ENCODE measurements around the gene GPR18.
"Not testable (repeated sequence)": the region's sequence is repeated elsewhere in the genome, so short reads cannot be mapped to it uniquely, and the experiment has no call there.

GPR18 gene

DNA sequence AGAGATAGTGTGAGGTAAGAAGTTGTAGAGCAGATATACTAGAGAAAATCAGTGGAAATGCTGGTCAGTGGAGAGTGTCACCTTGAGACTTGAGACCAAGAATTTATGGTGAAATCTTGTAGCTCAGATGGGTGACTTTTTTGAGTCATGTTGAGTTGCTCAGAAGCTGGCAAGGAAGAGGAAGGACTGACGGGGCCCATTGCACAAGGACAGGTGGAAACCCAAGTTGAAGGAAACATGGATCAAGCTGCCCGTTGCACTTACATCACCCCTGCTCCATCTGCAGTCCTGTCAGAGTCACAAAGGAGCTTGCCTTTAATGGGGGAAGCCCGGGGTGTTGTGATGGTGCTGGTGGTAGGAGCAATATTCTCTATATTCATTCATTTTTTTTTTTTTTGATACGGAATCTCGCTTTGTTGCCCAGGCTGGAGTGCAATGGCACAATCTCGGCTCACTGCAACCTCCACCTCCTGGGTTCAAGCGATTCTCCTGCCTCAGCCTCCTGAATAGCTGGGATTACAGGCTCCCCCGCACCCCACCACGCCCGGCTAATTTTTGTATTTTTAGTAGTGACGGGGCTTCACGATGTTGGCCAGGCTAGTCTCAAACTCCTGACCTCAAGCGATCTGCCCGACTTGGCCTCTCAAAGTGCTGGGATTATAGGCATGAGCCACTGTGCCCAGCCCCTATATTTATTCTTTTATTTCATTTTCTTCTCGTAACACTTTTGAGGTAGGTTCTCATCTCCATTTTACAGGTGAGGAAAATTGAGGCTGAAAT lies 30.1 kb downstream of the GPR18 start:
- peak in 1 of 14 donors; percentile 3 for DNase-seq

DNA sequence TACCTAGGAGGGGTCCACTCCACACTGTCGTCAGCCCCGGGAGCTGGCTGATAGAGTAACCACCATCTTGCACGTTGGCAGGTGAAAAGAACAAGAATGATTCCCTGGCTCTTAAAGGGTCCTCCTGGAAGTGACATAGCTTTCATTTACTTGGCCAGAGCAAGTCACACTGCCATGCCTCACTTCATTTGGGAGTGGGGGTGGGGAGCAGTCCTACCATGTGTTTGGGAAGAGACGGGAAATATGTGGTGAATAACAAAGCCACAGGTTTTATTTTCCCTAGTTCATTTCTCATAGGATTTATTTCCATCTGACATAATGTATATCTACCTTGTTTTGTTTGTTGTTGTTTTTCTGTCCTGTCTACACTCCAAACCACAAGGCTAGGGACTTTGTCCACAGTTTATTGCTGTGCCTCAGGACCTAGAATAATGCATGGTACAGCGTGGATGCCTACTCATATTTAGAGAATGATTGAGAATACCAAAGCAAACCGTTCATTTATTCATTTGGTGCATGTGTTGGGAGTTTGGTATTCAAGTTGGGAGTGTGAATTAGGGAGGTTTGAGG lies 30.8 kb downstream of the GPR18 start:
- no peak for DNase-seq

DNA sequence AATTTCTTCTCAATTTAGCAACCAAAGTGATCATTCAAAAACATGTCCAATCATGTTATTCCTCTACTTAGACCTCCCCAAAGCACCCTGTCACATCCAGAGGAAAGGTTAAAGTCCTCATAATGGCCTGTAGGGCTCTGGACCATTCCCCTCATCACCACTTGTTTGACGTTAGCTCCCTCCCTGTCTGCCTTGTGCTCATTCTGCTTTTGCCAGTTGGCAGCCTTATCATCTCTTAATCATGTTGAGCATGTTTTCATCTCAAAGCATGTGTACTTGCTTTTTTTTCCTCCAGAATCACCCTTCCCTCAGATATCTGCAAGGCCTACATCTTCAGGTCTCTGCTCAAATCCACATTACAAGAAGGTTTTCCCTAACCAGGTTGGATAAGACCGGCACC lies 31.7 kb downstream of the GPR18 start:
- DNase-seq: no peak

DNA sequence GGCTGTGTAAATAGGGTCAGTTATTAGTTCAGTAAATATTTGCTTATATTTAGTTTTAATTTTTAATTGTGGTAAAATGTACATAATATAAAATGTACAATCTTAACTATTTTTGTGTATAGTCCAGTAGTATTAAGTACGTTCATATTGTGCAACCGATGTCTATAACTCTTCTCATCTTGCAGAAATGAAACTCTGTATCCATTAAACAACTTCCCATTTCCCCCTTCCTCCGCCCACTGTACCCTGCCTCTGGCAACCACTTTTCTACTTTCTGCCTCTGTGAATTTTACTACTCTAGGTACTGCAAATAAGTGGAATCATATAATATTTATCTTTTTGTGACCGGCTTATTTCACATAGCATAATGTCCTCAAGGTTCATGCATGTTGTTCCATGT lies 33.1 kb downstream of the GPR18 start:
- DNase-seq: no peak

DNA sequence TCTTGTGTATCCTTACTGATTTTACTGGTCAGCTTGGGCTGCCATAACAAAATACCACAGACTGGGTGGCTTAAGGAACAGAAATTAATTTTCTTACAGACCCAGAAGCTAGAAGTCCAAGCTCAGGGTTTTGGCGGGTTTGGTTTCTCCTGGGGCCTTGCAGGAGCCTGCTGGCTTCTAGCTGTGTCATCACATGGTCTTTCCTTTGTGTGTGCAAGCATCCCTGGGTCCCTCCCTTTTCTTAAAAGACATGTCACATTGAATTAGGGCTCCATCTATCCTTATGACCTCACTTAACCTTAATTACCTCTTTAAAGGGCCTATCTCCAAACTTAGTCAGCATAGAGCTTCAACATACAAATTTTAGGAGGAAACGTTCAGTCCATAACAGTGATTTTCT lies 34.2 kb downstream of the GPR18 start:
- DNase-seq: no peak

DNA sequence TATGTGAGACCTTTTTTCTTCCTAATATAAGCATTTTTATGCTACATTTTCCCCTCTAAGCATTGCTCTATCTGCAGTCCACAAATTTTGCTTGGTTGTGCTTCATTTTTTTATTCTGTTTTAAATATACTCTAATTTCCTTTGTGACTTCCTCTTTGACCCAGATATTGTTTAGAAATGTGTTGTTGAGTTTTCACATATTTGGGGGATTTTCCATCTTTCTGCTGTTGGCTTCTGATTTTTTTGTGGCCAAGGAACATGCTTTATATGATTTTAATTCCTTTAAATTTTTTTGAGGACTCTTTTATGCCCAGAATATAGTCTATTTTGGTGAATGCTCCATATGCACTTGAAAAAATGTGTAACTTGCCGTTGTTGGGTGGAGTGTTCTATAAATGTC lies 34.6 kb downstream of the GPR18 start:
- no peak for DNase-seq

DNA sequence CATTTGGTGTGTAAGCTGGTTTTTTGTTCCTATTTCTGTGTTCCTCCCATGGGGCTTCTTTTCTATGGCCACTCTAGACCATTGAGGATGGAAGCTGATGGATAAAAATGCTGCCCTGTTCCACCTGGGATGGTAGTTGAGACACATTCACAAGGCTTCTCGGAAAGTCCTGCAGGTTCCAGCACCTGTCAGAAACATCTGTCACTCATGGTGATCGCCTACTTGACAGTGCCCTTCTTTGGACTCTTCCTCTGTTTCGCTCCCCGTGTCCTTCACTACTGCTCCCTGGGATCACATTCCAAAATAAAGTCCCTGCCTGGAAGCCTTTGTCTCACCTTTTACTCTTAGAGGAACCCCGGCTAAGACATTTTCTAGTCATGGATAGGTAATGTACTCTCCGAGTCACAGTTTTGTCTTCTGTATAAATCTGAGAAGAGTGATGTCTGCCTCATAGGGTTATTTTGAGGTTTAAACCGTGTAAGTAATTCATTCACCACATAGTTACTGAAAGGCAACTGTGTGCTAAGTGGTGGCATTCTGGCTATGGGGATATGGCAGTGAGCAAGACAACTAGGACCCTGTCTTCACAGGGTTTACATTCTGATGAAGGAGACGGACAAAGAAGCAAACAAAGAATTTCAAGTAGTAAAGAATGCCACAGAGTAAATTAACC lies 36.5 kb downstream of the GPR18 start:
- no peak for DNase-seq

DNA sequence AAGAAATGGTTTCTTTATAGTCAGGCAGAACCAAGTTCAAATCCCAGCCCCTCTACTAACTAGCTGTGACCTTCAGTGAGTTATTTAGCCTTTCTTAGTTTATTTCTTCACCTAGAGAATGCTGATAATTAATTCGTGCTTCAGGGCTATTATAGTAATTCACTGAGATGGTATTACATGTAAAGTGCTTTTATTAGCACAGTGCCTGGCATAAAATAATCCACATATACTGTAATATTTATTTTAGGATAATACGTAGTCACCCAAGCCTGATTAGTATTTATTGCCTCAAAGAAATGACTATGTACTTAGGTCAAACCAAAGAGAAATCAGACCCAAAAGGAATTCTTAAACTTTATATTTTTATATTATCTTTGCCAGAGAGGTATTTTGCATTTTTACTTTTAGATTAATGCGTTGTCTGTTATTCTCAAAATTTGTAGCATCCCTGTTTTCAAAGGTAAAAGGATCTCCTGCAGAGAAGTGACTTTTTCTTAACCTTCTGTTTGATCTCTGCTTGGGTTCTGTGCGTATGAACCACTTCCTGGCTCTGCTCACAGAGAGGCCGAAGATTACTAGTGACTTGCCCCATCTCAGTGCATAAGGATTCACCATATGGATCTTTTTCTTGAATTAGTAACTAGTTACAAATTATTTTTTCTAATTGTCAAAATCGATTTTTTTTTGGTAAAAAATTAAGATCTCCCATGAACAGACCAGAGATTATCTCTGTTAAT lies 37.8 kb downstream of the GPR18 start:
- DNase-seq: no peak

DNA sequence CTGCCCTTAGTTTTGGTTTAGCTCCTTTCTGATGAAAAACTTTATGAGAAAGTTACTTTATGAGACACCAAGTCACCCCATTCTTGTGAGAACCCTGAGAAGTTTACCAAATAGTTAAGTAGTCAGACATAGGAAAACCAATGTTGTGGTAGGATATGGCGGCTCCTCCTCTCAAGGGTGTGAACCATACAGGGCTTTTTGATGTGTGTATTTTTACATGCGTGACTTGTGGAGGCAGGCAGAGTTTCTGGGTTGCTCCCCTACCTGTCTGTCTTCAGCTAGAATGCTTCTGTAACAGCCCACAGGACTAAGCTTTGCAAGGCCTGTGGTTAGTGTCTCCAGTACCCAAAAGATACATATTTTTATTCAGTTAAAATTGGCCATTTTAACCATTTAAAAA lies 39.2 kb downstream of the GPR18 start:
- no peak for DNase-seq

DNA sequence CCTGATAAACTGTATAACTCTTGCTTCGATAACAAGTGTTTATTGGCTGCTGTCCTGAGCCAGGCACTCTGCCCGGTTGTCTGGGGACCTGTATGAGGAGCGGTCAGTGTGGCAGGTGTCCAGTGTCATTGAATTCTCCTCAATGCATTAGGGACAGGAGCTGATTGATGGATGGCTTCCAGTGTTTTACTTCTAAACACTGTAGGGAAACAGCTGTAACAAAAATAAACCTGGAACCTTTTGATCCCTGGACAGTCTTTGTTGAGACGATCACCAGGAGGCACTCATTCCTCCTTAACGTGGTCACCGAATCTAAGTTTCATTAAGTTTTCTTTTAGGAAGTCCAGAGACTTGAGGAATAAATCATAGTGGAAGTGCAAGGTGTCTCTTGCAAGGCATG lies 39.6 kb downstream of the GPR18 start:
- peak in 5 of 14 donors; percentile 17 to 50 (median 29) for DNase-seq

DNA sequence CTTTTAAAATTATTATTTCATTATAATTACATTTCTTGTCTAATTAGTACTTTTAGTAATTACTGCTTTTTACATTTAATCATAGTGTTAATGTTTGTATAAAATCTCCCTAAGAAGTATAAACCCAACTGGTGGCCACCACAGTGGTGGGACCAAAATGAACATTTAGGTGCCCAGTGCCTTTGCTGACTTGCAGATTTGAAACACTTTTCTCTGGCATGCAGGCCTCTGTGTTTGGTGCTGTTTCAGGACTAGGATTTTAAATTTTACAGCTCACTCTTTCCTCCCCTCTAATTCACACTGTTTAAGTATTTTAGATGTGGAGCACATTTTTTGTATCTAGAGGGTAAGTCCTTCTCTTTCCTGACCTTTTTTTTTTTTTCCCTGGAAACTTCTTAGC lies 40.1 kb downstream of the GPR18 start:
- DNase-seq: no peak

DNA sequence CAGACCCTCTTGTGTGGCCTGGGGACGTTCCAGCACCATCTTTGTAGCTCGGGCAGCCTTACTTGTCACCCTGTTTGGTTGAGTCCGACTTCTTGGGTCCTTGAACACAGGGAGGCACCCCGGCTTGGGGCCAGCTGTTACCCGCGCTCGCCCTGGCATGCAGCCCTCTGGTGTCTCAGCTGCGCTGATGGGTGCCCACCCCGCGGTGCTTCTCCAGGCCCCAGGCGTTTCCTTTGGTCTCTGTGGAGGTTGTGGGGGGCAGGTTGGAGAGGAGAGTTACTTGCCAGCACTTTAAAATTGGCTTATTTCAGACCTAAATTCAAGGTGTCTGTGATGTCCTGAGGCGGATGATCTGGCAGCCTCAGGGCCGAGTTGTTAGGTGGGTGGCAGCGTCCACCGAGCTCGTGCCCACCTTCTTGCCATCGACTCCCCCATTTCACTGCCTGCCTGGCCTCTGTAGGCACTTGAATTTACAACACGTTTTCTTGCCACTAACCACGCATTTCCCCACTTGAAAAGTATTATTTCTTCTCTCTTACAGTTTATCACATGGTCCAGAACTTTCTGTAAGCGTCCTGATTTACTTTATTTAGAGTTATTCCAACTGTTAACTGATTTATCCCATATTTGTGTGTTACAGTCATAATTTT lies 40.6 kb downstream of the GPR18 start:
- DNase-seq: peak in 1 of 14 donors; percentile 29

DNA sequence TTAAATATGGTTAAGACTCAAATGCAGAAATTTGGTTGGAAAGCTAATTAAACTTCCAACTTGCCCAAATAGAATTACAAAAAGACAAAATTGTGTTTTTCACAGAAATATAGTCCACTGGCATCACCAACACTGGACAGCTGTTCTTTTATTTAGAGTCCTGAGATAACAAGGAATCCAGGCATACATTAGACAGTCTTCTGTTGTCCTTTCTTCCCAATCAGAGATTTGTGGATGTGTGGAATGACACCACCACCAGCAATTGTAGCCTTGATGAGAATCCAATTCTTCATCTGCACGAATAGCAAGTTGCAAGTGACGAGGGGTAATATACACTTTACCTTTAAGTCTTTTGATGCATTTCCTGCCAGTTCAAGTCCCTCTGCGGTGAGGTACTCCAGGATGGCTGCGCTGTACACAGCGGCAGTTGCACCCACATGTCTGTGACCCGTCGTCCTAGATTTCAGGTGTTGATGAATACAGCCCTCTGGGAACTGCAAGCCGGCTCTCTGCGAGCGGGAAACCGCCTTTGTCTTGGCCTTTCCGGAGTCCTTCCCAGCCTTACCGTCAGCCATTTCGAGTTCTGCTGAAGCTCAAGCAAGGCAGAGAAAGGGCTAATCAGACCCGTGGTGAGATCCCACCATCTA lies 42.9 kb downstream of the GPR18 start:
- peak in 2 of 14 donors; percentile 8 to 75 for DNase-seq

DNA sequence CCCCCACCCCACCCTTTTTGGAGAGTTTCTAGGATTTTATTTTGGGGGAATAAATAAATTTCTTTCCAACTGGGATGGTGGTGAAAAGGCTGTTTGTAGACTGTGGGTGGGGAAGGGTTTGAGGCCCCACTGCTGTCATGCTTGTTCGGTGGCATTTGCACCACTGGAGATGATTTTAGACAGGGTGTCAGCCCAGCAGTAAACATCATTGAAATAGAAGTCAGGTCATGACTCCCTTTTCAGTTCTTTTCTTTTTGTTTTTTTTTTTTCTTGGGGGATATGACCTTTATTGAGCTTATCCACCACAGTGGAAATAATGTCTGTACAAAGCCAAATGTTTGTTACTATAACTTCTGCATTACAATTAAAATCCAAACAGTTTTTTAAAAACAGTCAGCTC lies 43.4 kb downstream of the GPR18 start:
- no peak for DNase-seq

DNA sequence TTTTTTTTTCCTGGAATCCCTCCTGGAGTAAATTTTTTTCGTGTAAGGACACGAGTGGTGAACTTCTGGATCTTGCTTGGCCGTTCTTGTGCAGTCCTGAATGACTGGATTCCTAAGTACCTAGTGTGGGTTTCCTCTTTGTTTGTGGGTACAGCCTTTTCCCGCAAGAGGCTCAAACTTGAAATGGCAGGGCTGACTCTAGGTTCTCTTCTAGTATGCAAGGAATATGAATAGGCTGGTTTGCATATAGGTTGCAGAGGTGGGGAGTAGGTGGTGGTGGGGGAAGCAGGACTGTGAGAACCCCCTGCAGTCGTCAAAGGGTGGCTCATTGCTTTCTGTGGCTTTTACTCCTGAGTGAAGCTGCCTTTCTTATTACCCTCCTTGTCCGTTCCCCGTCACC lies 43.9 kb downstream of the GPR18 start:
- DNase-seq: peak in 1 of 14 donors; percentile 20

DNA sequence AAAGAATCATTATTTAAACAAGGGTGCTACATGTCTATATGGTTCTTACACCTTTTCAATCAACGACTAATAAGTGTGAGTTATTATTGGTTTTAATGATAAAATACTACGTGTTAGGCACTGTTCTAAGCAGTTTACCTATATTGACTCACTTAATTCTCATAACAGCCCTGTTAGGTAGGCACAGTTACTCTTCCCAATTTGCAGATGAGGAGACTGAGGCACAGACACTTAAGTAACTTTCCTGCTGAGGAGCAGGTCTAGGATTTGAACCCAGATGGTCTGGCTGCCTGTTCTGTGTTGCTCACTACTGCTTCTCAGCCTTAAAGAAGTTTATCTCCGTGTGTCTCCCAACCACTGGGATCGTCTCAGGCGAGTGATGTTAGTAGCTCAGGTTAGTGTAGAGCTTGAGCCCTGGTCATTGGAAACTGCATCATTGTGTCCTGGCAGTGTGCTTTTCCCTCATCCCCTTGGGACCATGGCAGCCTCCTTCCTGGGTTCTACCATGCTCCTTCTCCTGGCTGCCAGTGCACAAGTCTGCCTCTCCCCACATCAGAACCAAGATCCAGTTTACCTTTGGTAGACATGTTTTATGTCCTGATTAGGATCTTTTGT lies 46.7 kb downstream of the GPR18 start:
- DNase-seq: no peak

DNA sequence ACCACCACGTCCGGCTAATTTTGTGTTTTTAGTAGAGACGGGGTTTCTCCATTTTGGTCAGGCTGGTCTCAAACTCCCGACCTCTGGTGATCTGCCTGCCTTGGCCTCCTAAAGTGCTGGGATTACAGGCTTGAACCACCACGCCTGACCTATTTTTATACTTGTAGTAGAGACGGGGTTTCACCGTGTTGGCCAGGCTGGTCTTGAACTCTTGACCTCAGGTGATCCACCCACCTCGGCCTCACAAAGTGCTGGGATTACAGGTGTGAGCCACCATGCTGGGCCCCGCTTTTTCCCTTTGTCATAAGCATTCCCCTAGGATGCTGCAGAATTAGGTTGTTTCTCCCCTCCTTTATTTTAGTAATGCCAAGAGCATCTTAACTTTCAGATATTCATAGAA lies 47.6 kb downstream of the GPR18 start:
- DNase-seq: not testable (repeated sequence)

DNA sequence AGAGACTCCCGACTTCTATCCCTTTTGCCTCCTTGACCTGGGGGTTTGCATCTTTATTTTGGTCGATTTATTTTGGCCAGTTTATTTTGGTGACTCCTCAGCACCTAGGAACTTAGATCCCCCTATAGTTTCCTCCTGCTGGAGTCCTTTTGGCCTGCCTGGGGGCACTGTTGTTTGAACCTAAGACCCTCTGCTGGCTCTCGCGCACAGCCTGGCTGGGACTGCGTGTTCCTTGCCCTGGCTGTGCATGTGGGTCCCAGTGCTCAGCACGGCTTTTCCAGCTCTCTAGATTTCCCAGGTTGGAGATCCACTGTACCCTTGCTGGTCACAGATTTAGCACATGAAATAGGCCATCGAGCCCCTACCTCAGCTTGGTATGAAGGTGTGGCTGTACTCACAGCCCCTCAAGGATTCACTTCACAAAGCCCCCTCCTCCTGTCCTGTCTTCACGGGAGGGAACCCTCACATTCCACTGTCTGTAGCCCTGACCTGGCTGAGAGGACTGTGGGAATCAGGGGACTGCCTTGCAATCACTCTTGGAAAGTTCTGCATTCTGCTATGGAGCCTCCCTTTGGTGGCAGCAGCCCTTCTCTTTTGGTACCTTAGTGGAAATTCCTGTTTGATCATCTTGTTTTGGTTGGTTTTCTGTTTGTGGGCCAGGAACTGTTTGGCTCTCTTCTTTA lies 49.2 kb downstream of the GPR18 start:
- DNase-seq: no peak

DNA sequence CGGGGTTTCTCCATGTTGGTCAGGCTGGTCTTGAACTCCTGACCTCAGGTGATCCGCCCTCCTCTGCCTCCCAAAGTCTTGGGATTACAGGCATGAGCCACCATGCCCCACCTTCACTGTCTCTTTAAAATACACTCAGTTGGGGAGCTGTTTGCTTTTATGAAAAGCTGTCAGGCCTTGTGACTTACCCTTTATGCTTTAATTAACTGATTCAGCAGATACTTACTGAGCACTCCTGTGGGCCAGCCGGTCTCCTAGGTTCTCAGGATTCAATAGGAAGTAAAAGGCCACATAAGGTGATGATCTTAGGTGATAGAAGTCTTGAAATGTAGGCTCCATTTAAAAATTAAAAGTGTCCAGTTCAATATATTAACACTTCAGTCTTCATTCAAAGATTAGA lies 50.0 kb downstream of the GPR18 start:
- no peak for DNase-seq

DNA sequence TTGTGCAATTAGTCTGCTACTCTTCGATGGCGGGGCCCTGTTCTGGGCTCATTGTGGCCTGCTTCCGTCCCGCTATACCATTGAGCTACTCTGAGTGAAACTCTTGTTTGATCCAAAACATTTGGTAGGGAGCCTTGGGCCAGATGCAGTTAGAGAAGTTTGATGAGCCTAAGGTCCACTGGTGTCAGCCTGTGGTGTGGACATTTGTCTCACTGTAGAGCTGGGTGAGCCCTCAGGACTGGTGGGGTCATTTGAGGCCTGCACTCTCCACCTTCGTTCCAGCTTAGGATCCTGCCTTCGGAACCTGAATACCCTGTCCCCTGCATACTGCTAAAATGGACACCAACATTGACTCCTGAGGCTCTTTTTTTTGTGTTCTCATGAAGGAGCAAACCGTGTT lies 50.7 kb downstream of the GPR18 start:
- DNase-seq: no peak

DNA sequence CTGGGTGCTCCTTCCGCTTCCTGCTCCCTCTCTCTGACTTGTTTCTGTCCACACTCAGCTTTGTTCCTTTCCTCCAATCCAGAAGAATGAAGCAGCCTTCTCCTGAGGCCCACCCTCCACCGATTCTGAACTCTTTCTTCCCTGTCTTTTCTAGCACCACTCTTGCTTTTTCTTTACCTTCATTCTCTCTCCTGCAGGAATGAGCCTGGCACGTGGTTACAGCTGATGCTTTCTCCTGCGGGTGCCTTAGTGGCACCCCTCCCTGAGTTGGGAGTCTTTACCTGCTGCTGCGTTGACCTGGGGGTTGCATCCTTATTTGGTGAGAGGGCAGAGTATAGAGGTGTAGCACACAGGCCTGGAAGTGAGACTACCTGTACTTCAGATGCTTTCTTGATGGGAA lies 51.3 kb downstream of the GPR18 start:
- DNase-seq: no peak
